K562 (cell line): Measurements from ENCODE around the gene MAST3. TPM values are rescaled to one million over a fixed set of nuclear protein-coding genes. Genes with fewer than 3 reads are reported as not detected.

Experiments
- EP400 ChIP-seq: fragments of 450-650 bp; IDR thresholded peaks from 2 replicates; pipeline ENCODE4 v1.6.1; 2017; ENCODE audit warnings: antibody characterized with exemption, mild to moderate bottlenecking, moderate library complexity
- NCOA4 ChIP-seq: fragments of 450-650 bp; IDR thresholded peaks from 2 replicates; pipeline ENCODE4 v1.6.1; 2018; ENCODE audit warnings: mild to moderate bottlenecking; ENCODE audit not compliant: partially characterized antibody
- NCOR1 ChIP-seq: fragments of 450-650 bp; IDR thresholded peaks from 2 replicates; pipeline ENCODE4 v1.6.1; 2016; ENCODE audit warnings: mild to moderate bottlenecking, moderate library complexity
- NONO ChIP-seq, 2 experiments: fragments of 200-400 bp in 1 of 2; fragments of 450-650 bp in 1 of 2; formaldehyde crosslinking in 1 of 2; IDR thresholded peaks; 2 replicates each; pipeline ENCODE4 v1.6.1; 2017; ENCODE audit warnings: low read depth in 2 of 2, mild to moderate bottlenecking in 2 of 2, moderate library complexity in 2 of 2, low read length in 1 of 2
- POLR2AphosphoS2 ChIP-seq: IDR thresholded peaks from 2 replicates; pipeline ENCODE4 v1.6.1; 2012; ENCODE audit warnings: low read length, improper control_type of control experiment
- STAT5B ChIP-seq: fragments of 250-450 bp; sonication (Bioruptor Pico); IDR thresholded peaks from 2 replicates; pipeline ENCODE4 v1.8.0; 2021; ENCODE audit warnings: mild to moderate bottlenecking, inconsistent platforms
- UBTF ChIP-seq, 2 experiments: IDR thresholded peaks; 2 replicates each; pipeline ENCODE4 v1.6.1; 2012; ENCODE audit warnings: improper control_type of control experiment in 2 of 2, low read depth in 2 of 2, low read length in 2 of 2, borderline replicate concordance in 1 of 2
- ZNF354B ChIP-seq: fragments of 250-450 bp; sonication (Bioruptor Pico); IDR thresholded peaks from 2 replicates; pipeline ENCODE4 v1.4.0; 2020
- ZNF764 ChIP-seq: fragments of 250-450 bp; sonication (Bioruptor Pico); IDR thresholded peaks from 2 replicates; pipeline ENCODE4 v1.4.0; 2020; ENCODE audit warnings: low read depth, mild to moderate bottlenecking, moderate library complexity
- polyA plus RNA-seq, 8 experiments: library from polyadenylated mRNA; depleted of rRNA in 4 of 8; stranded (reverse) in 5 of 8; unstranded in 3 of 8; fragments of >200 nt; fragmentation: Nextera tagmentation in 2 of 8; fragmentation: Illumina TruSeq in 1 of 8; extraction: Ambion mirVana in 2 of 8; extraction: Trizol in 1 of 8; gene quantifications; 2 replicates each; pipeline versions ENCODE4 v1.2.1 to v1.2.3, GENCODE V29; 2011 to 2014; ENCODE audit warnings: inconsistent platforms in 1 of 8, missing spikeins in 1 of 8
- total RNA-seq, 7 experiments: library from RNA; depleted of rRNA in 6 of 7; stranded (reverse); fragments of >200 nt in 6 of 7; fragmentation: Illumina TruSeq in 2 of 7; extraction: Trizol in 2 of 7; gene quantifications; 2 replicates each; pipeline versions ENCODE4 v1.2.1 to v1.2.3, GENCODE V29; 2011 to 2021; ENCODE audit warnings: low replicate concordance in 1 of 7
- TF ChIP-seq, protein P1 (sequence below): fragments of 250-450 bp; sonication (Bioruptor Pico); IDR thresholded peaks from 2 replicates; pipeline ENCODE4 v1.8.0; 2021; ENCODE audit warnings: moderate library complexity, mild to moderate bottlenecking, inconsistent platforms
- TF ChIP-seq, protein P2 (sequence below): IDR thresholded peaks from 2 replicates; pipeline ENCODE4 v1.6.1; 2014; ENCODE audit warnings: antibody characterized with exemption
- TF ChIP-seq, protein P3 (sequence below): fragments of 450-650 bp; IDR thresholded peaks from 2 replicates; pipeline ENCODE4 v1.6.1; 2016; ENCODE audit warnings: mild to moderate bottlenecking, moderate library complexity

MAST3 gene
- total and polyA plus RNA-seq, 9 of the 15 experiments (the other 6 are each of a cell fraction or from before 2014, with no cell fraction given) = 0.94 to 9.9 (median 2.4) TPM

- TF ChIP-seq EP400 = no peak
- no peak for TF ChIP-seq POLR2AphosphoS2
- TF ChIP-seq, protein P1, sequence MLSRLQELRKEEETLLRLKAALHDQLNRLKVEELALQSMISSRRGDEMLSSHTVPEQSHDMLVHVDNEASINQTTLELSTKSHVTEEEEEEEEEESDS (CRISPR knock-in tag) = no peak
- TF ChIP-seq ZNF764 (CRISPR knock-in tag) = no peak
- TF ChIP-seq STAT5B (CRISPR knock-in tag) = no peak
- TF ChIP-seq, protein P2, sequence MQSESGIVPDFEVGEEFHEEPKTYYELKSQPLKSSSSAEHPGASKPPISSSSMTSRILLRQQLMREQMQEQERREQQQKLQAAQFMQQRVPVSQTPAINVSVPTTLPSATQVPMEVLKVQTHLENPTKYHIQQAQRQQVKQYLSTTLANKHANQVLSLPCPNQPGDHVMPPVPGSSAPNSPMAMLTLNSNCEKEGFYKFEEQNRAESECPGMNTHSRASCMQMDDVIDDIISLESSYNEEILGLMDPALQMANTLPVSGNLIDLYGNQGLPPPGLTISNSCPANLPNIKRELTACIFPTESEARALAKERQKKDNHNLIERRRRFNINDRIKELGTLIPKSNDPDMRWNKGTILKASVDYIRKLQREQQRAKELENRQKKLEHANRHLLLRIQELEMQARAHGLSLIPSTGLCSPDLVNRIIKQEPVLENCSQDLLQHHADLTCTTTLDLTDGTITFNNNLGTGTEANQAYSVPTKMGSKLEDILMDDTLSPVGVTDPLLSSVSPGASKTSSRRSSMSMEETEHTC = no peak
- peak; percentile 64 for TF ChIP-seq NCOA4
- TF ChIP-seq ZNF354B = no peak
- no peak for TF ChIP-seq UBTF (IDR thresholded peaks at IDR 0.05; ENCODE audit: borderline replicate concordance in 1 of 2, low read depth in 2 of 2, low read length in 2 of 2)
- TF ChIP-seq NONO (IDR thresholded peaks at IDR 0.05; ENCODE audit: low read depth in 2 of 2, low read length in 1 of 2) = no peak
- TF ChIP-seq, protein P3, sequence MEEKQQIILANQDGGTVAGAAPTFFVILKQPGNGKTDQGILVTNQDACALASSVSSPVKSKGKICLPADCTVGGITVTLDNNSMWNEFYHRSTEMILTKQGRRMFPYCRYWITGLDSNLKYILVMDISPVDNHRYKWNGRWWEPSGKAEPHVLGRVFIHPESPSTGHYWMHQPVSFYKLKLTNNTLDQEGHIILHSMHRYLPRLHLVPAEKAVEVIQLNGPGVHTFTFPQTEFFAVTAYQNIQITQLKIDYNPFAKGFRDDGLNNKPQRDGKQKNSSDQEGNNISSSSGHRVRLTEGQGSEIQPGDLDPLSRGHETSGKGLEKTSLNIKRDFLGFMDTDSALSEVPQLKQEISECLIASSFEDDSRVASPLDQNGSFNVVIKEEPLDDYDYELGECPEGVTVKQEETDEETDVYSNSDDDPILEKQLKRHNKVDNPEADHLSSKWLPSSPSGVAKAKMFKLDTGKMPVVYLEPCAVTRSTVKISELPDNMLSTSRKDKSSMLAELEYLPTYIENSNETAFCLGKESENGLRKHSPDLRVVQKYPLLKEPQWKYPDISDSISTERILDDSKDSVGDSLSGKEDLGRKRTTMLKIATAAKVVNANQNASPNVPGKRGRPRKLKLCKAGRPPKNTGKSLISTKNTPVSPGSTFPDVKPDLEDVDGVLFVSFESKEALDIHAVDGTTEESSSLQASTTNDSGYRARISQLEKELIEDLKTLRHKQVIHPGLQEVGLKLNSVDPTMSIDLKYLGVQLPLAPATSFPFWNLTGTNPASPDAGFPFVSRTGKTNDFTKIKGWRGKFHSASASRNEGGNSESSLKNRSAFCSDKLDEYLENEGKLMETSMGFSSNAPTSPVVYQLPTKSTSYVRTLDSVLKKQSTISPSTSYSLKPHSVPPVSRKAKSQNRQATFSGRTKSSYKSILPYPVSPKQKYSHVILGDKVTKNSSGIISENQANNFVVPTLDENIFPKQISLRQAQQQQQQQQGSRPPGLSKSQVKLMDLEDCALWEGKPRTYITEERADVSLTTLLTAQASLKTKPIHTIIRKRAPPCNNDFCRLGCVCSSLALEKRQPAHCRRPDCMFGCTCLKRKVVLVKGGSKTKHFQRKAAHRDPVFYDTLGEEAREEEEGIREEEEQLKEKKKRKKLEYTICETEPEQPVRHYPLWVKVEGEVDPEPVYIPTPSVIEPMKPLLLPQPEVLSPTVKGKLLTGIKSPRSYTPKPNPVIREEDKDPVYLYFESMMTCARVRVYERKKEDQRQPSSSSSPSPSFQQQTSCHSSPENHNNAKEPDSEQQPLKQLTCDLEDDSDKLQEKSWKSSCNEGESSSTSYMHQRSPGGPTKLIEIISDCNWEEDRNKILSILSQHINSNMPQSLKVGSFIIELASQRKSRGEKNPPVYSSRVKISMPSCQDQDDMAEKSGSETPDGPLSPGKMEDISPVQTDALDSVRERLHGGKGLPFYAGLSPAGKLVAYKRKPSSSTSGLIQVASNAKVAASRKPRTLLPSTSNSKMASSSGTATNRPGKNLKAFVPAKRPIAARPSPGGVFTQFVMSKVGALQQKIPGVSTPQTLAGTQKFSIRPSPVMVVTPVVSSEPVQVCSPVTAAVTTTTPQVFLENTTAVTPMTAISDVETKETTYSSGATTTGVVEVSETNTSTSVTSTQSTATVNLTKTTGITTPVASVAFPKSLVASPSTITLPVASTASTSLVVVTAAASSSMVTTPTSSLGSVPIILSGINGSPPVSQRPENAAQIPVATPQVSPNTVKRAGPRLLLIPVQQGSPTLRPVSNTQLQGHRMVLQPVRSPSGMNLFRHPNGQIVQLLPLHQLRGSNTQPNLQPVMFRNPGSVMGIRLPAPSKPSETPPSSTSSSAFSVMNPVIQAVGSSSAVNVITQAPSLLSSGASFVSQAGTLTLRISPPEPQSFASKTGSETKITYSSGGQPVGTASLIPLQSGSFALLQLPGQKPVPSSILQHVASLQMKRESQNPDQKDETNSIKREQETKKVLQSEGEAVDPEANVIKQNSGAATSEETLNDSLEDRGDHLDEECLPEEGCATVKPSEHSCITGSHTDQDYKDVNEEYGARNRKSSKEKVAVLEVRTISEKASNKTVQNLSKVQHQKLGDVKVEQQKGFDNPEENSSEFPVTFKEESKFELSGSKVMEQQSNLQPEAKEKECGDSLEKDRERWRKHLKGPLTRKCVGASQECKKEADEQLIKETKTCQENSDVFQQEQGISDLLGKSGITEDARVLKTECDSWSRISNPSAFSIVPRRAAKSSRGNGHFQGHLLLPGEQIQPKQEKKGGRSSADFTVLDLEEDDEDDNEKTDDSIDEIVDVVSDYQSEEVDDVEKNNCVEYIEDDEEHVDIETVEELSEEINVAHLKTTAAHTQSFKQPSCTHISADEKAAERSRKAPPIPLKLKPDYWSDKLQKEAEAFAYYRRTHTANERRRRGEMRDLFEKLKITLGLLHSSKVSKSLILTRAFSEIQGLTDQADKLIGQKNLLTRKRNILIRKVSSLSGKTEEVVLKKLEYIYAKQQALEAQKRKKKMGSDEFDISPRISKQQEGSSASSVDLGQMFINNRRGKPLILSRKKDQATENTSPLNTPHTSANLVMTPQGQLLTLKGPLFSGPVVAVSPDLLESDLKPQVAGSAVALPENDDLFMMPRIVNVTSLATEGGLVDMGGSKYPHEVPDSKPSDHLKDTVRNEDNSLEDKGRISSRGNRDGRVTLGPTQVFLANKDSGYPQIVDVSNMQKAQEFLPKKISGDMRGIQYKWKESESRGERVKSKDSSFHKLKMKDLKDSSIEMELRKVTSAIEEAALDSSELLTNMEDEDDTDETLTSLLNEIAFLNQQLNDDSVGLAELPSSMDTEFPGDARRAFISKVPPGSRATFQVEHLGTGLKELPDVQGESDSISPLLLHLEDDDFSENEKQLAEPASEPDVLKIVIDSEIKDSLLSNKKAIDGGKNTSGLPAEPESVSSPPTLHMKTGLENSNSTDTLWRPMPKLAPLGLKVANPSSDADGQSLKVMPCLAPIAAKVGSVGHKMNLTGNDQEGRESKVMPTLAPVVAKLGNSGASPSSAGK = no peak
- no peak for TF ChIP-seq NCOR1
Measured at GRCh38 chr19:18097217-18097992, at the start of gene MAST3 (continued).
